WTC11 (cell line): ENCODE results near the gene APLF. TPM values are rescaled to one million over a fixed set of nuclear protein-coding genes. Genes with fewer than 3 reads are reported as not detected.

Experiments used
- ATAC-seq: fragments of 200-7000 bp; cut with Tn5 transposase; 2 replicates; pipeline ENCODE4 v1.10.0; 2021; ENCODE audit warnings: mild to moderate bottlenecking, moderate library complexity
- CTCF ChIA-PET: fragments of 300-600 bp; sonication (Branson Sonifier 250); formaldehyde crosslinking; loops from one replicate; lab custom pipeline; 2021; ENCODE audit warnings: antibody characterized with exemption; lab: Charles Lee
- POLR2A ChIA-PET: fragments of 350-600 bp; sonication (Branson Sonifier 250); formaldehyde crosslinking; loops from one replicate; lab custom pipeline; 2021; ENCODE audit warnings: antibody characterized with exemption; lab: Charles Lee
- DNase-seq: peaks from one replicate; pipeline ENCODE4 v3.0.0; 2021; ENCODE audit warnings: low spot score
- H3K27ac Mint-ChIP-seq: 2 replicates; pipeline ENCODE4 v1.8.0; 2021; ENCODE audit warnings: mixed read lengths
- H3K27me3 Mint-ChIP-seq: 2 replicates; pipeline ENCODE4 v1.8.0; 2021; ENCODE audit warnings: low read depth, mild to moderate bottlenecking, moderate library complexity, mixed read lengths
- H3K36me3 Mint-ChIP-seq: 2 replicates; pipeline ENCODE4 v1.8.0; 2021; ENCODE audit warnings: mixed read lengths
- H3K4me1 Mint-ChIP-seq: 2 replicates; pipeline ENCODE4 v1.8.0; 2022; ENCODE audit warnings: mixed read lengths
- H3K4me3 Mint-ChIP-seq: 2 replicates; pipeline ENCODE4 v1.8.0; 2021; ENCODE audit warnings: mild to moderate bottlenecking, moderate library complexity, mixed read lengths
- H3K9me3 Mint-ChIP-seq: 2 replicates; pipeline ENCODE4 v1.8.0; 2021; ENCODE audit warnings: mixed read lengths
- ATF2 ChIP-seq: sonication (generic); formaldehyde crosslinking; IDR thresholded peaks from 2 replicates; pipeline ENCODE4 v1.8.1; 2022; ENCODE audit warnings: low read depth, missing genetic modification reagents, borderline replicate concordance
- CREB1 ChIP-seq: sonication (generic); formaldehyde crosslinking; IDR thresholded peaks from 2 replicates; pipeline ENCODE4 v1.8.0; 2023; ENCODE audit warnings: mild to moderate bottlenecking, missing genetic modification reagents
- ETV6 ChIP-seq: sonication (generic); formaldehyde crosslinking; IDR thresholded peaks from 2 replicates; pipeline ENCODE4 v1.8.1; 2022; ENCODE audit warnings: mild to moderate bottlenecking, missing genetic modification reagents
- FOXK1 ChIP-seq: sonication (generic); formaldehyde crosslinking; IDR thresholded peaks from 2 replicates; pipeline ENCODE4 v1.8.0; 2022; ENCODE audit warnings: mild to moderate bottlenecking, moderate library complexity, missing genetic modification reagents
- FOXP1 ChIP-seq: sonication (generic); formaldehyde crosslinking; IDR thresholded peaks from 2 replicates; pipeline ENCODE4 v1.8.0; 2022; ENCODE audit warnings: missing genetic modification reagents, mild to moderate bottlenecking, moderate library complexity, borderline replicate concordance
- GABPB1 ChIP-seq: sonication (generic); formaldehyde crosslinking; IDR thresholded peaks from 2 replicates; pipeline ENCODE4 v1.8.1; 2023; ENCODE audit warnings: mild to moderate bottlenecking, missing genetic modification reagents
- JAZF1 ChIP-seq: fragments of 250-450 bp; sonication (Bioruptor Pico); IDR thresholded peaks from 2 replicates; pipeline ENCODE4 v1.9.0; 2021; ENCODE audit warnings: moderate library complexity, mild to moderate bottlenecking, inconsistent platforms
- MAX ChIP-seq: sonication (generic); formaldehyde crosslinking; IDR thresholded peaks from 2 replicates; pipeline ENCODE4 v1.8.0; 2022; ENCODE audit warnings: mild to moderate bottlenecking, missing genetic modification reagents
- NFATC4 ChIP-seq: fragments of 250-450 bp; sonication (Bioruptor Pico); IDR thresholded peaks from 2 replicates; pipeline ENCODE4 v1.9.0; 2021; ENCODE audit warnings: mild to moderate bottlenecking
- NFYB ChIP-seq: sonication (generic); formaldehyde crosslinking; conservative IDR thresholded peaks from 2 replicates; pipeline ENCODE4 v1.8.0; 2022; ENCODE audit warnings: low read depth, missing genetic modification reagents
- NR1H2 ChIP-seq: sonication (generic); formaldehyde crosslinking; IDR thresholded peaks from 2 replicates; pipeline ENCODE4 v1.9.0; 2021; ENCODE audit warnings: mild to moderate bottlenecking, moderate library complexity, missing genetic modification reagents
- NR3C1 ChIP-seq: sonication (generic); formaldehyde crosslinking; conservative IDR thresholded peaks from 2 replicates; pipeline ENCODE4 v1.8.1; 2023; ENCODE audit warnings: low read depth, mild to moderate bottlenecking, missing genetic modification reagents
- PRDM15 ChIP-seq: sonication (generic); formaldehyde crosslinking; IDR thresholded peaks from 2 replicates; pipeline ENCODE4 v1.8.0; 2022; ENCODE audit warnings: missing genetic modification reagents
- RELA ChIP-seq: sonication (generic); formaldehyde crosslinking; IDR thresholded peaks from 2 replicates; pipeline ENCODE4 v1.8.1; 2022; ENCODE audit warnings: missing genetic modification reagents, mild to moderate bottlenecking, borderline replicate concordance
- SMAD4 ChIP-seq: sonication (generic); formaldehyde crosslinking; IDR thresholded peaks from 2 replicates; pipeline ENCODE4 v1.8.0; 2022; ENCODE audit warnings: mild to moderate bottlenecking, missing genetic modification reagents
- TEAD4 ChIP-seq: sonication (generic); formaldehyde crosslinking; IDR thresholded peaks from 2 replicates; pipeline ENCODE4 v1.8.0; 2022; ENCODE audit warnings: mild to moderate bottlenecking, missing genetic modification reagents
- TP53 ChIP-seq: sonication (generic); formaldehyde crosslinking; IDR thresholded peaks from 2 replicates; pipeline ENCODE4 v1.8.1; 2023; ENCODE audit warnings: mild to moderate bottlenecking, missing genetic modification reagents
- ZBTB43 ChIP-seq: sonication (generic); formaldehyde crosslinking; IDR thresholded peaks from 2 replicates; pipeline ENCODE4 v1.8.1; 2023; ENCODE audit warnings: mild to moderate bottlenecking, missing genetic modification reagents
- ZMAT4 ChIP-seq: fragments of 250-450 bp; sonication (Bioruptor Pico); IDR thresholded peaks from 2 replicates; pipeline ENCODE4 v1.9.0; 2021; ENCODE audit warnings: mild to moderate bottlenecking
- ZNF121 ChIP-seq: sonication (generic); formaldehyde crosslinking; IDR thresholded peaks from 2 replicates; pipeline ENCODE4 v1.8.0; 2023; ENCODE audit warnings: missing genetic modification reagents
- ZNF138 ChIP-seq: sonication (generic); formaldehyde crosslinking; conservative IDR thresholded peaks from 2 replicates; pipeline ENCODE4 v1.8.1; 2022; ENCODE audit warnings: mild to moderate bottlenecking, moderate library complexity, missing genetic modification reagents
- ZNF317 ChIP-seq: sonication (generic); formaldehyde crosslinking; IDR thresholded peaks from 2 replicates; pipeline ENCODE4 v1.8.1; 2023; ENCODE audit warnings: low read depth, mild to moderate bottlenecking, moderate library complexity, missing genetic modification reagents, borderline replicate concordance
- ZNF532 ChIP-seq: fragments of 250-450 bp; sonication (Bioruptor Pico); IDR thresholded peaks from 2 replicates; pipeline ENCODE4 v1.9.0; 2021; ENCODE audit warnings: mild to moderate bottlenecking, borderline replicate concordance
- total RNA-seq: library from RNA; stranded (reverse); gene quantifications from 3 replicates; pipeline ENCODE4 v1.2.3, GENCODE V29; 2021

Gene APLF
- total RNA-seq, 1 experiment from 2014 or later = 2.7 TPM

- H3K27me3 Mint-ChIP-seq = no peaks in the 10 kb centered on the region
- TF ChIP-seq TP53 (CRISPR knock-in tag) (no peak), FOXK1 (CRISPR knock-in tag) (no peak)
- CTCF ChIA-PET = interaction anchor here (4.5 kb wide), 1 partner anchor 36 kb away, joined by 18 read pairs; no protein-coding TSS in a partner anchor
- ATAC-seq = no peak
- H3K9me3 Mint-ChIP-seq = no peaks in the 10 kb centered on the region
- H3K36me3 Mint-ChIP-seq = no peaks in the 10 kb centered on the region
- no peak overlapping the region for H3K27ac Mint-ChIP-seq
- H3K4me1 Mint-ChIP-seq = no peaks in the 10 kb centered on the region
- POLR2A ChIA-PET = no interaction called here
- DNase-seq = no peak
- no peak overlapping the region for H3K4me3 Mint-ChIP-seq
Measured at GRCh38 chr2:68558576-68558975, 91.2 kb downstream of the APLF start.

- no peak overlapping the region for H3K4me3 Mint-ChIP-seq
- no peaks in the 10 kb centered on the region for H3K9me3 Mint-ChIP-seq
- TF ChIP-seq ATF2 (CRISPR knock-in tag) (no peak), ZNF121 (no peak), JAZF1 (no peak), NR1H2 (CRISPR knock-in tag) (no peak), FOXP1 (CRISPR knock-in tag) (no peak), ZNF138 (CRISPR knock-in tag) (no peak), NFATC4 (CRISPR knock-in tag) (no peak), NR3C1 (CRISPR knock-in tag) (no peak), ZMAT4 (CRISPR knock-in tag) (no peak), CREB1 (no peak), PRDM15 (no peak), ZBTB43 (CRISPR knock-in tag) (no peak), MAX (no peak), SMAD4 (CRISPR knock-in tag) (no peak)
- H3K36me3 Mint-ChIP-seq = no peaks in the 10 kb centered on the region
- H3K27ac Mint-ChIP-seq = no peak overlapping the region
- ChIA-PET CTCF (interaction anchor here (4.5 kb wide), 1 partner anchor 35 kb away, joined by 18 read pairs; no protein-coding TSS in a partner anchor), POLR2A (no interaction called here)
- ATAC-seq = no peak
- H3K4me1 Mint-ChIP-seq = no peaks in the 10 kb centered on the region
- H3K27me3 Mint-ChIP-seq = no peaks in the 10 kb centered on the region
- no peak for DNase-seq
Measured at GRCh38 chr2:68559692-68560091, 92.3 kb downstream of the APLF start.

- DNase-seq (no peak), ATAC-seq (no peak)
- CTCF ChIA-PET = interaction anchor here (4.5 kb wide), 1 partner anchor 35 kb away, joined by 18 read pairs; no protein-coding TSS in a partner anchor
- Mint-ChIP-seq H3K27ac (no peak overlapping the region), H3K9me3 (no peaks in the 10 kb centered on the region), H3K4me3 (no peak overlapping the region), H3K36me3 (no peaks in the 10 kb centered on the region), H3K27me3 (no peaks in the 10 kb centered on the region), H3K4me1 (no peaks in the 10 kb centered on the region)
- POLR2A ChIA-PET = no interaction called here
- TF ChIP-seq NR3C1 (CRISPR knock-in tag) (no peak), GABPB1 (CRISPR knock-in tag) (no peak), ZNF317 (no peak), MAX (no peak), ZNF532 (CRISPR knock-in tag) (no peak), ETV6 (CRISPR knock-in tag) (no peak), NFYB (CRISPR knock-in tag) (no peak), TEAD4 (CRISPR knock-in tag) (no peak), RELA (CRISPR knock-in tag) (no peak)
Measured at GRCh38 chr2:68560545-68560944, 93.2 kb downstream of the APLF start.
